ENCODE results near the gene FARP2. TPM values are rescaled to one million over a fixed set of nuclear protein-coding genes. Genes with fewer than 3 reads are reported as not detected.

Gene FARP2
- total and polyA plus RNA-seq, 10 of the 15 experiments (the other 5 are each of a cell fraction or from before 2014, with no cell fraction given): 5.5 to 67.5 (median 36.8) TPM

- FAIRE-seq: no peak
- Histone ChIP-seq H3K9ac (ENCODE audit: control insufficient read depth, insufficient read depth, low read length) (no peak overlapping the region), H3K27ac (ENCODE audit: control insufficient read depth, insufficient read depth) (no peak overlapping the region), H2AFZ (ENCODE audit: control insufficient read depth, low read depth, low read length) (no peak overlapping the region), H3K36me3 (ENCODE audit: control insufficient read depth in 2 of 2, insufficient read depth in 2 of 2, low read length in 1 of 2) (no peaks in the 10 kb centered on the region; a peak in 1 of 4 replicates), H3K4me1 (ENCODE audit: control insufficient read depth, insufficient read depth, low read length) (no peaks in the 10 kb centered on the region), H3K4me2 (ENCODE audit: control insufficient read depth, insufficient read depth) (no peak overlapping the region), H3K9me3 (replicated peaks; ENCODE audit: control insufficient read depth, insufficient read depth, low read length) (no peaks in the 10 kb centered on the region; the same call in 2 of the 3 replicates), H3K79me2 (ENCODE audit: control insufficient read depth, insufficient read depth, low read length) (no peaks in the 10 kb centered on the region), H3K4me3 (no peak overlapping the region), H3K27me3 (replicated peaks in 1 of 2; ENCODE audit: control insufficient read depth in 2 of 2, insufficient read depth in 2 of 2, low read length in 1 of 2) (no peaks in the 10 kb centered on the region), H4K20me1 (ENCODE audit: control insufficient read depth, insufficient read depth) (no peaks in the 10 kb centered on the region)
- ATAC-seq: no peak
- 99% methylated on average over 3 of the region's 3 CpGs for WGBS (ENCODE audit: insufficient coverage, insufficient replicate concordance, low lambda C conversion rate, missing lambda C conversion rate)
- TF ChIP-seq PAX8 (IDR thresholded peaks at IDR 0.05): no peak
- no peak for TF ChIP-seq POLR2AphosphoS2 (IDR thresholded peaks at IDR 0.05; ENCODE audit: low read depth, low read length)
- TF ChIP-seq, protein P1, sequence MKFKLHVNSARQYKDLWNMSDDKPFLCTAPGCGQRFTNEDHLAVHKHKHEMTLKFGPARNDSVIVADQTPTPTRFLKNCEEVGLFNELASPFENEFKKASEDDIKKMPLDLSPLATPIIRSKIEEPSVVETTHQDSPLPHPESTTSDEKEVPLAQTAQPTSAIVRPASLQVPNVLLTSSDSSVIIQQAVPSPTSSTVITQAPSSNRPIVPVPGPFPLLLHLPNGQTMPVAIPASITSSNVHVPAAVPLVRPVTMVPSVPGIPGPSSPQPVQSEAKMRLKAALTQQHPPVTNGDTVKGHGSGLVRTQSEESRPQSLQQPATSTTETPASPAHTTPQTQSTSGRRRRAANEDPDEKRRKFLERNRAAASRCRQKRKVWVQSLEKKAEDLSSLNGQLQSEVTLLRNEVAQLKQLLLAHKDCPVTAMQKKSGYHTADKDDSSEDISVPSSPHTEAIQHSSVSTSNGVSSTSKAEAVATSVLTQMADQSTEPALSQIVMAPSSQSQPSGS (IDR thresholded peaks at IDR 0.05; ENCODE audit: low read length): no peak
- TF ChIP-seq, protein P2, sequence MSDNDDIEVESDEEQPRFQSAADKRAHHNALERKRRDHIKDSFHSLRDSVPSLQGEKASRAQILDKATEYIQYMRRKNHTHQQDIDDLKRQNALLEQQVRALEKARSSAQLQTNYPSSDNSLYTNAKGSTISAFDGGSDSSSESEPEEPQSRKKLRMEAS (IDR thresholded peaks at IDR 0.05; ENCODE audit: low read depth, low read length): no peak
- no peak for TF ChIP-seq CREM (IDR thresholded peaks at IDR 0.05; ENCODE audit: low read depth)
- TF ChIP-seq, protein P3, sequence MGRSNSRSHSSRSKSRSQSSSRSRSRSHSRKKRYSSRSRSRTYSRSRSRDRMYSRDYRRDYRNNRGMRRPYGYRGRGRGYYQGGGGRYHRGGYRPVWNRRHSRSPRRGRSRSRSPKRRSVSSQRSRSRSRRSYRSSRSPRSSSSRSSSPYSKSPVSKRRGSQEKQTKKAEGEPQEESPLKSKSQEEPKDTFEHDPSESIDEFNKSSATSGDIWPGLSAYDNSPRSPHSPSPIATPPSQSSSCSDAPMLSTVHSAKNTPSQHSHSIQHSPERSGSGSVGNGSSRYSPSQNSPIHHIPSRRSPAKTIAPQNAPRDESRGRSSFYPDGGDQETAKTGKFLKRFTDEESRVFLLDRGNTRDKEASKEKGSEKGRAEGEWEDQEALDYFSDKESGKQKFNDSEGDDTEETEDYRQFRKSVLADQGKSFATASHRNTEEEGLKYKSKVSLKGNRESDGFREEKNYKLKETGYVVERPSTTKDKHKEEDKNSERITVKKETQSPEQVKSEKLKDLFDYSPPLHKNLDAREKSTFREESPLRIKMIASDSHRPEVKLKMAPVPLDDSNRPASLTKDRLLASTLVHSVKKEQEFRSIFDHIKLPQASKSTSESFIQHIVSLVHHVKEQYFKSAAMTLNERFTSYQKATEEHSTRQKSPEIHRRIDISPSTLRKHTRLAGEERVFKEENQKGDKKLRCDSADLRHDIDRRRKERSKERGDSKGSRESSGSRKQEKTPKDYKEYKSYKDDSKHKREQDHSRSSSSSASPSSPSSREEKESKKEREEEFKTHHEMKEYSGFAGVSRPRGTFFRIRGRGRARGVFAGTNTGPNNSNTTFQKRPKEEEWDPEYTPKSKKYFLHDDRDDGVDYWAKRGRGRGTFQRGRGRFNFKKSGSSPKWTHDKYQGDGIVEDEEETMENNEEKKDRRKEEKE (IDR thresholded peaks at IDR 0.05): no peak
- TF ChIP-seq ESRRA (IDR thresholded peaks at IDR 0.05; ENCODE audit: low read length): no peak
- BruUV-seq (replicated peaks): no TSS peak
- ChIA-PET SMC1A (ENCODE audit: uncharacterized antibody, unreplicated experiment) (no interaction called here), POLR2A (no interaction called here), CTCF (no interaction called here), RAD21 (ENCODE audit: unreplicated experiment) (no interaction called here)
- in situ Hi-C loops (cut with MboI) (no loop called here), intact Hi-C loops (cut with micrococcal nuclease; ENCODE audit: unreplicated experiment) (no loop called here)
- no peak for DNase-seq (ENCODE audit: low read depth, low spot score)
Measured at GRCh38 chr2:241475267-241475666, 119.2 kb downstream of the FARP2 start.

Measured in GM12878 (cell line).